Esophagus muscularis mucosa (tissue), 3 donors: ENCODE measurements around the gene METTL9.

ENCODE experiments used
- CTCF ChIP-seq, 3 experiments: fragments of 200-600 bp in 2 of 3; fragments of 450-650 bp in 1 of 3; sonication (generic) in 2 of 3; IDR thresholded peaks; one replicate each; pipeline ENCODE4 v1.5.1; 2017 to 2019; ENCODE audit warnings: antibody characterized with exemption in 3 of 3, mild to moderate bottlenecking in 2 of 3, moderate library complexity in 1 of 3
- POLR2A ChIP-seq: fragments of 450-650 bp; IDR thresholded peaks from one replicate; pipeline ENCODE4 v1.6.1; 2017; ENCODE audit warnings: antibody characterized with exemption, moderate library complexity, mild to moderate bottlenecking, low read depth
- POLR2AphosphoS5 ChIP-seq, 2 donors: sonication (generic); formaldehyde crosslinking; IDR thresholded peaks; one replicate each; pipeline ENCODE4 v1.6.1; 2017; ENCODE audit warnings: antibody characterized with exemption in 2 of 2

- TF ChIP-seq CTCF (IDR thresholded peaks at IDR 0.05) (no peak), POLR2AphosphoS5 (IDR thresholded peaks at IDR 0.05) (no peak), POLR2A (no peak)
These were observed 55.5 kb downstream of the METTL9 start for GRCh38 chr16:21654881-21655280.
